NCI-H82 (cell line): ENCODE results near the gene TMEM147.

ENCODE experiments used
- DNase-seq: peaks from one replicate; lab custom pipeline; 2025; lab: John Stamatoyannopoulos, UW

TMEM147 gene

DNA sequence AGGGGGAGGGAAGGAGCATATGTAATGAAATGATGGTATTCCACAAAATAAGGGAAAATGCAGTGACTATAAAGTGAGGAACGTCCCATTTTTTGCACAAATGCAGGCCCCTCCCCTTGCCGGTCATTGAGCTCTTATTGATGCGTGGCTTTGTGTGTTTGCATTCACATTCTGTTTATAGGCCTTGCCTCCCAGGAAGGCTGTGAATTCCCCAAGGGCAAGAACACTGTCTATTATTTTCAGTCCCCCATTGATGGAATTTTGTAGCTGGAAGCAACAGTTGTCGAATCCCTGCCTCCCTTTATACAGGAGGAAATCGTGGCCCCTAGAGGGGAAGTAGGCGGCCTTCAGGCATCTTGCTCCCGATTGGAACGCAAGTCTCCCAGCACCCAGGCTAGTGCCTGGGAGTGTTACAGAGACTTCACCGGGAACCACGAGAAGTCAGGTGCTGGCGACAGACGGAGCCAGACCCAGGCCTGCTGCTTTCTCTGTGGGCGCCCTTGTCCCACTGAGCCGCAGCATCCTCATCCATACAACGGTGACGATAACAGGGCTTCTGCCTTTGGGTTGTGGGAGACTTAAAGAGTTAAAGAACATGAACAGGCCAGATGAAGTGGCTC is 24.2 kb upstream of the TMEM147 start:
- DNase-seq, result no peak

DNA sequence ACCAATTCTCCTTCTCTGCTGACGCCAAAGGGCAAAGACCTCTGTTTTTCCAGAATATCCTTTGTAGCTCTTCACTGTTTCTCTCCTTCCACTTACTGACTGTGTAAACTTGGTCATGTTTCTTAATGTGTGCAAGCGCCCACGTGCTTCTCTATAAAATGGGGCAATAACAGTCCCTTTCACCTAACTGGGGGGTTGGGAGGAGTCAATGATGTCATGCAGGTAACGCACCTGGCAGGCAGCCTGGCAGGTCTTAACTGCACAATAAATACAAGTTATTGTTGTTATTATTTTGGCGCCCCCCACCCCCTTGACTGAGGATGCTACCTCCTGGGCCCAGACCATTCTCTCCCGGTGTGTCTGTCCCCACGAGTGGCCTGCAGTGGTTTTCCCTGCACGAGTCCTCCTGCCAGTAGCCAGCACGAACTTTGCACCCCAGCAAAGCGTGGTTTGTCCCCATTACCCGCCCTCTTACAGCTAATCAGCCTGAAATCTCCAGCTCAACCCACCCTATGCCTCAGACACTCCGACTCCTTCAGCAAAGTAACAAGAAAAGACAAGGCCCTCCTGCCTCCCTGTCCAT is 22.6 kb upstream of the TMEM147 start:
- DNase-seq, result no peak

DNA sequence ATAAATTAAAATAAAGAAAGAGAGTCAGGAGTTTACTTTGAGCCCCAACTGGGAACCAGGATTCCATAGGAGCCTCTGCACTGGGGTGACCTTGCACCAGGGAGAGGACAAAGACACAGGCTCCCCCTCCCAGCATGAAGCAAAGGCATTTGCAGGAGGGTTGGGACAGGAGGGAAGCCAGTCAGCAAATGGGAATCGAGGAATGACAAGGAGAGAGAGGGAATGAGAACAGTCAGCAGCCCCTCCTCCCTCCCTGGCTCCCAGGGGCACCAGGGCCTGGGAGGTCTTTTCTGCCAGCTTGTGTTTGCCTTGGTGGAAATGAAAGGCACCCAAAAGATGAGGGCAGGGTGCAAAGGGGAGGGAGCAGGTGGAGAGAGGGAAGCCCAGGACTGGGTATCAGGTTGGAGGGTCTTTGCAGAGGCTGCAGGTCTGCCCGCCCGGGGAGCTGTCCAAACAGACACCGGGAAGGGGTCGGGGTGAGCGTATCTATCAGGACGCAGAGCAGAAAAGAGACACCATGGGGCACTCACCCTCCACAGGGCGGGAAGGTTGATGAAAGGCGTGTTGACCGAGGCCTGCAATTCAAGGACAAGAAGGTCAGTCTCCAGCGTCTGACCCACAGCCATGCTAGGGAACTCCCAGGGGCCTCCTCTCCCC is 21.1 kb upstream of the TMEM147 start:
- no peak for DNase-seq

DNA sequence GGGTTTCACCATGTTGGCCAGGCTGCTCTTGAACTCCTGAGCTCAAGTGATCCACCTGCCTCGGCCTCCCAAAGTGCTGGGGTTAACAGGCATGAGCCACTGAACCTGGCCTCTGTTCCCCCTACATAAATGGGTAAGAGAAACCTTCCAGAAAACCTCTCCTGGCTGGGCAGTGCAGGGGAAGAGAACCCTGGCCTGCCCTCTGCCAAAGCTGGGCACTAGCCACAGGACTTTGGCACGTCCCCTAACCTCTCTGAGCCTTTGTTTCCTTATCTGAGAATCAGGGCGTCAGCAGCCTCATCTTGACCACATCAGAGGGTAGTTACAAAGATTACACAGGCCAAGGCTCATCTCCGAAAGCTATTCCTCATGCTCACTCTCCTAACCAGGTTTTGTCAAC is 19.6 kb upstream of the TMEM147 start:
- DNase-seq, result no peak

DNA sequence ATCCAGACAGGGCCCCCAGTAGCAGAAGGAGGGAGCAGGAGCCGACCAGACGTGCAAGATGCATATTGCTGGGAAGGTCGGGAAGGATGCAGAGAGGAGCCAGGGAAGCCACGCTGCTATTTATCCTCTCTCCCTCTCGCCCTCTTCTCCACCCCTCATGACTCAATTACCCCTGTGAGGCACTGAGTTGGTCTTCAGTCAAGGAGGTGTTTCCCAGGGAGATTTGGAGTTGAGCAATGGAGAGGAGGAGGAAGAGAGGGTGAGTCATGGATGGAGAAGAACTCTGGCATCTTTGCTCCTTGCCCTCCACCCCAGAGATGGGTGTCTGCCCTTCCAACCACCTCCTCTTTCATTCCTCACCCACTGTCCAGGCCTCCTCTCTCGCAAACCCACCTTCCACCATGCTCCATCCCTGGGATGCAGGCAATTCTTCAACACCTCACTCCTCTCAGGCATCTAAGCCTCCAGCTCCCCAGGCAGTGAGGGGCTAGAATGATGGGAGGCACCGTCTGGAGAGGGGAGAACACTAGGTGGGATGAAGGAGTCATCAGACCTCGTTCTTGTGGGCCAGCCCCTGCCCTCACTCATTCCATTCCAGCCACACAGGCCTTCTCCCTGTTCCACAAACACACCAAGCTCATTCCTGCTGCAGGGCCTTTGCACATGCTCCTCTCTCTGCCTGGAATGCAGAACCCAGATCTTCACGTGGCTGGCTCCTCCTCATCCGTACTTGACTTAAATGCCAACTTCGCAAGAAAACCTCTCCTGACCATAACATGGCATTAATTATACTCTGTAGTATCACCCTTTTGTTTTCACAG is 17.0 kb upstream of the TMEM147 start, which contains the start of gene SBSN:
Gene SBSN (minus strand): TSS at position 94 of the 821 bp plus-strand sequence. CDS start 30 bp downstream, at position 64.
- DNase-seq, result no peak

DNA sequence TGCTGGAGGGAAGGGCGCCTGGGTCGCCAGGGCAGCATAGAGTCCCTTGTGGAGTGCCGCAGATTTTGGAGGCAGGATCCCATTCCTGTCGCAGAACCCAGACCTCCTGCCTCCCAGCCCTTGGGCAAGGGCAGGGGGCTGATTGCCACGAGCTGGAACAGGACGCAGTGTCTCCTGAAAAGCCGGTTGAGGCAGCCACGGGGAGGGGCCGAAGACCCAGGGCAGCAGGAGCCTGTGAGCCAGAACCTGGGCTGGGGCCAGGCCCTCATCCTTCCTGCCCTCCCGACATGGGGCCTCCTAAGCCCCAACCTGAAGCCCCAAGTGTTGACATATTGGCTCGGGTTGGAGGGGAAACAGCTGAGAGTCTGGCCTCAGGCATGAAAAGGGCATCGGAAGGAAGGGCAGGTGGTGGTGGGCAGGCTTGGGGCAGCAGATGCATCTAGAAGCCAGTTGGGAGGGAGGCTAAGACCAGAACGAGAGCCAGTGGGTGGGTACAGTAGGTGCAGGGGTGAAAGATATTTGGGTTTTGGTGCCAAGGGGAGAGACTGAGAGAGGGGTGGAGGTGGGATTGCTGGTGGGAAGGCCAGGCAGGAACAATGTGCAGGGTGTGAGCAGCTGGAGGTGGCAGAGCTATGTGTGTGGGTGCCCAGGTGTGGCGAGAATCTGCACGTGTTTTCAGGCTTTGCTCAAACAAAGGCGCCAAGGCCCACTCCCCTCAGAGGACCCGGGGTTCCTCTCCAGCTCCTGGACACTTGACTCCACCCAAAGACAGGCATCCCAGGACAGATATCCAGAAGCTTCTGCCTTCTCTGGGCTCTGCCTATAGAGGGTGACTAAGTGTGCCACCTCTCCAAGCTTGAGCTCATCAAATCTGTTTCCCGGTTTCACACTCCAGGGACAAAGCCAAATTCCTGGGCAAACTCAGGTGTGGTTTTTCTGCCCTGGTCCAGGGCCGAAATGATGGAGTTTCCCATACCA is 15.9 kb upstream of the TMEM147 start:
- no peak for DNase-seq

DNA sequence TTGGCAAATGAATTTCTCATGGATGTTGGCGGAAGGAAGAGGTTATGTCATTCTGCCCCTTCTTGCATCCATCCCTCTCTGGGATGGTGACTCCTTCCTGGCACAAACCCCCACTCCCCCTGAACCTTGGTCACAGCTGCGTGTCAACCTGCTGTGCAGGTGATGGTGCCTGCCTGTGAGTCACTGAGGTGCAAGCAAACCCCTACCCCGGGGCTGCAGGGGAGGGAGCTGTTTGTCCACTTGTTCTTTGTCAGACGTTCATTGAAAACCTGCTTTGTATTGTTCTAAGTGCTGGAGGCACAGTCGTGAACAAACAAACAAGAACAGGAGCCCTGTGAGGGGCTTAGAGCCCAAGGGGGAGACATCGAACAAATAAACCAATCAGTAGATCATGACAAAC is 14.1 kb upstream of the TMEM147 start:
- no peak for DNase-seq

DNA sequence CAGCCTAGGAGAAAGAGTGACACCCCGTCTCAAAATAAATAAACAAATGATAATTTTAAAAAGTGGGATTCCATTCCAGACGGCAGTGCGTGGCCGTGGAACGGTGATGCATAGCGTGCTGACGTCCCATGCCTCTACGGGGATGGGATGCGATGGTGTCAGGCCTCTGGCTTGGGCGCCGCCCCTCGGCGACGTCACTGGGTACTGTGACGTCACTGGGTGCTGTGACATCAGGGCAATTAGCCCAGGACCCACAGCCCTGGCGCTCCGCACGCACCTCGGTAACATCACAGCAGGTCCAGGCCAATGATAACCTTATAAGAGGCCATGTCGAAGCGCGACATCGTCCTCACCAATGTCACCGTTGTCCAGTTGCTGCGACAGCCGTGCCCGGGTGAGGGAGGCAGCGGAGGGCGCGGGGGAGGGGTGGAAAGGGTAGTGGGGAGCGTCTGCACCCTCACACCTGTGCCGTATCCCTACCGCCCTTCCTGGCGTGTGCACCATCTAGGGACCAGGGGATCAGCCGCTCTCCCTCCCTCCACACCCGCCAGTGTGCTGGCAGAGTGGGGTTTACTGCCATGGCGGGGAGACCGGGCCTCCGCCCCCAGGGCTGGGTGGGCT is 12.1 kb upstream of the TMEM147 start, which contains the start of gene GAPDHS:
Gene GAPDHS (plus strand): TSS at position 256 of the 621 bp plus-strand sequence. CDS start 72 bp downstream, at position 328.
- DNase-seq, result no peak

DNA sequence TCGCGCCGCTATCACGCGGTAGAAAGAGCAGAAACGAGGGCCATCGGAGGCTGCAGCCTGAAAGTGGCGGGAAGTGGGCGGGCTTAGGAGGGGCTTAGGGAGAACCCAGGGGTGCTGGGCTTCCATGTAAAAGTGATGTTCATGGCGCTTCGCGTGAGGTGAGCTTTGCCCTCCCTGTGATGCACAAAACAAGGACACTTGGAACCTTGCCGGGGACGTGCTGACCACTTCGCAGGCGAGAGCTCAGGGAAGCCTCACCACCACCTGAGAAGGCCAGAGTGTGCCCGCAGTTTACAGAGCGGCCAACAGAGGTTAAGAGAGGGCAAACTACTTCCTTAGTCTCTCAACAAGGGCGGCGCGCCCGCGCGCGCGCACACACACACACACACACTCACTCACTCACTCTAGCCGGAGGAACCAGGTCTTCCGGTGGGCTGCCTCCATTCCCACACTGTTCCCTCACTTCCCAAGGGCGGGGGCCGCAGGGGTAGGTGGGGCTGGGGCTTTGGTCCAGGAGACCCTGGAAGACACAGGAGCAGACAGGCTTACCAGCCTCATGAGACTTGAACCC is 11.5 kb upstream of the TMEM147 start:
- no peak for DNase-seq

DNA sequence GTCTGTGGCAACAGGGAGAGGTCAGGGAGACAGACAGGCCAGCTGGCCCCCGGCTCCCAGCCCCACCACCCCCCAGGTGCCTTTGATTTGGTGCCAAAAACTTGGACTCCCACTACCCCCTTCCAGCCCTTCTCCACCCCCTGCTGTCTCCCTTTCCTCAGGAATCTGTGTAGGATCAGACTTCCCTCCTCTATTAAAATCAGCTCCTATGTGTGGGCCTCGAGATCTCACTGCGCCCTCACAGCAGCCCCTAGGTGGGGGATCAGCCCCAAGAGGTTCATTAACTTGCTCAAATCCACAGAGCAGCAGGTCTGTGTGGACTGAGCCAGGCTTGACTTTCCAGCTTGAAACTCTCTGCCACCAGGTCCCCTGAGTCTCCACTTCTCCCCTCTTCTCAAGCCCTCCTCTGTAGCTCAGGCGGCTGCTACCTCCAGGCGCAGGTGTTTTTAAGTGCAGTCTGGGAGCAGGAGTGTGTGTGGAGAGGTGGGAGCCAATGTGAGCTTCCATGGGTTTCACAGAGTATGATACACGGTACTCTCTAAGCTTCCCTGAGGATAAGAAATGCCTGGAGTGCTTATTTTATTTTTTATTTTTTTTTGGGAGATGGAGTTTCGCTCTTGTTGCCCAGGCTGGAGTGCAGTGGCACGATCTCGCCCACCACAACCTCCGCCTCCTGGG is 10.5 kb upstream of the TMEM147 start:
- DNase-seq, result no peak

DNA sequence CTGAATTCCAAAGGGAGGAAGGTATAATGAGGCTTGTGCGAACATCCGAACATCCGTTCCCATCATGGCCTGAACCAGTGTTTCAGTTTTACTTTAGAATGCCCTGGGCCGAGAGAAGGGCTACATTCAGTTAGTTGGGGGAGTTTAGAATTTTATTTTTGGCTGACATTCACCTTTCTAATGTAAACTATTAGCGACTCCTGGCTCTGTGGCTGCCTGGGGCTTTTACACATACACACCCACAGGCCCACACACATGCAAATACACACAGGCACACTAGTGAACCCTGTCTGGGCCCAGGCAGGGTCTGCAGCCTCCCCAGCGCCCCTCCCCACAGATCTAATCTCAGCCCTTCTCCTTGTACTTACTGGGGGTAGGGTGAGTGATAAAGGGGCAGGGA is 6.1 kb upstream of the TMEM147 start:
- no peak for DNase-seq

DNA sequence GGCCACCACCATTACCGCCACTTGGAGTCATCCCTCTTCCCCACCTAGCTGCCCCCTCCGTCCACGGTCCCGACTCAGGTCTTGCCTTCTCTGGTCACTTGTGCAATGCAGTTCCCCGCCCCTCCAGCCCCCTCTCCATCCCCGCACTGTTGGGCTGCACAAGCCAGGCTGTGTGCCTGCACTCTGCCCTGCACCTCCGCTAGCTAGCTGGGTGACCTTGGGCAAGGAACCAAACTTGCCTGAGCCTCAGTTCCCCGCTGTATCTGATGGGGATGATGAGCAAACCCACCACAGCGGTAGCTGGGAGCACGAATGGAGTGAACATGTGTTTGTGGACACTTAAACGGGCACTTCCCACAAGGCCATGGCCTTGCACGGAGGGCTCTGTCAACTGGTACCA is 5.6 kb upstream of the TMEM147 start:
- DNase-seq, result no peak

DNA sequence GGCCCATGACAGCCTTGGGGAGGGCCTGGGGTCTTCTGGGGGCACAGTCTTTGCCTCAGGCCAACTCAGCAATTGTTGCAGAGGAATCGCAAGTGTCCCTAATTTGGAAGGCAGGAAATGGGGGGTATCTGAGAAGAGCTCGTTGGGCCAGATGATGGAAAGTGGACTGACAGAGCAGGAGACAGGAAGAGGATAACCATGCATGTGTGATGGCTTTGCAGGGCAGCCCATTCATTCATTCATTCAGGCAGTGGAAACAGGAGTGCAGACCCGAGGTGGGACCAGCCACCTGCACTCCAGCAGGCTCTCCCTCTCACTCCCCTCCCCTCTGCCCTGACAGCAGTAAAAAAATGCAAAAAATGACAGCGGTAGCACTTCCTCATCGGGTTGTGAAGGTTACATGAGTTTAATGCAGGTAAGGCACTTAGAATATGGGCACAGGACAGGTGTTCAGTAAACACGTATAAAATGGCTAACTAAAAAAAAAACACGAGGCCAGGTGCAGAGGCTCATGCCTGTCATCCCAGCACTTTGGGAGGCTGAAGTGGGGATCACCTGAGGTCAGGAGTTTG is 5.0 kb upstream of the TMEM147 start:
- DNase-seq, result no peak

DNA sequence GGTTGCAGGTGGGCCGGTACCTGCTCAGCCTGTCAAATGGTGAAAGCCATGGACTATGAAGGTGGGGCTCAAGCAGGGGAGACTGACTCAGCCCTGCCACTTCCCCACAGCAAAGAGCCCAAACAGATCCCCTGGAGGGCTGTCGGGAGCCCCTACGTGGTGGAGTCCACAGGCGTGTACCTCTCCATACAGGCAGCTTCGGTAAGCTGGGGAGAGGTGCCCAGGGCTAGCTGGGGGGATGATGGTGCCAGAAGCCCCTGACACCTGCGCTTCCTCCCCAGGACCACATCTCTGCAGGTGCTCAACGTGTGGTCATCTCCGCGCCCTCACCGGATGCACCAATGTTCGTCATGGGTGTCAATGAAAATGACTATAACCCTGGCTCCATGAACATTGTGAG is 3.2 kb upstream of the TMEM147 start:
- DNase-seq, result no peak

DNA sequence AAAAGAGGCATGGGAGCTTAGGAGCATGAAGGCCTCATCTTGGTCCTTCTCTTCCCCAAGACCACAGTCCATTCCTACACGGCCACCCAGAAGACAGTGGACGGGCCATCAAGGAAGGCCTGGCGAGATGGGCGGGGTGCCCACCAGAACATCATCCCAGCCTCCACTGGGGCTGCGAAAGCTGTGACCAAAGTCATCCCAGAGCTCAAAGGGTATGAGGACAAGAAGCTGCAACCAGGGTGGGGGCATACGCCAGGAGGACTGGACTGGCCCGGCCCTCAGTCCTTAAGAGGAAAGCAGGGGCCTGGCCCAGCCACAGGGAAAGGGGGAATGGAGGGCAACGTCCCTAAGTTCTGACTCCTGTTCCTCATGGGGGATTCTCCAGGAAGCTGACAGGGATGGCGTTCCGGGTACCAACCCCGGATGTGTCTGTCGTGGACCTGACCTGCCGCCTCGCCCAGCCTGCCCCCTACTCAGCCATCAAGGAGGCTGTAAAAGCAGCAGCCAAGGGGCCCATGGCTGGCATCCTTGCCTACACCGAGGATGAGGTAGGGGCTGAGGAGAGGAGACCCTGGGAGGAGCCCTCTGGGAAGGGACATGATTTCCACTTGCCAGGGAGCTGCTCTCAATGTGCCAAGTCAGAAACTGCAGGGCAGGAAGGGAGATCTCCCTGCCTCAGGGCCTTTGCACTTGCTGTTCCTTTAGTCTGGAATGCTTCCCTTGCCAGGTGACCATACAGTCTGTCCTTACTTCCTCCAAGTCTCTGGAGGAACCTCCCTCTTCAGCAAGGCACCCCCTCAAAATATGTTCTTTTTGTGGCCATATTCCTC is 1.9 kb upstream of the TMEM147 start:
- DNase-seq, result no peak

DNA sequence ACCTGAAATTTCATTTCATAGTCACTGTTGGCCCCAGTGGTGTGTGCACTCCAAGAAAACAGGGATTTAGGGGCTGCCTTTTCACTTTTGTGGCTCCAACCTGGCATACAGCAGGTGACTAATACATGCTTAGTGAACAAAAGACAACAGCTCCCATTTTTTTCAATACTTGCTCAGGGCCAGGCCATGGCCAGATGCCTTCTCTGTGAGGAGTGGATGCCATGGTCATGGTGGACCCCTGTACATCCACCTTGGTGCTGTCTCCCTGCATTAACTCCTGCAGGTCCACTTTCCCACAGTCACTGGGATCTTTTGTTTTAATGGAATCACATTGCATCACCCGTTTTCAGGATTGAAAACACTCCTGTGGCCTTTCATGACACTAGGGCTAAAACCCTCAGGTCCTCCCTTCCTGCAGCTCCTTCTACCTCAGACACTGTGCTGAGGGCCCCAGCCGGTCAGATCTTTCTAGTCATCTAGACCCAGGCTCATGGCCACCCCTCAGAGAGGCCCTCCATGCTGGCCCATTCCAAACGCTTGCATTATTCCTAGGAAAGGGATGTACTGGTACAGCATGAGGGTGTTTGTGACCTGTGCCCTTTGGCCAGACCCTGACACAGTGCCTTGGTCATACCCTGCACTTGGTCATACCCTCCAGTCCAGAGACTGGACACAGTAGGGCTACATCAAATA is 1.2 kb upstream of the TMEM147 start:
- DNase-seq, result no peak

DNA sequence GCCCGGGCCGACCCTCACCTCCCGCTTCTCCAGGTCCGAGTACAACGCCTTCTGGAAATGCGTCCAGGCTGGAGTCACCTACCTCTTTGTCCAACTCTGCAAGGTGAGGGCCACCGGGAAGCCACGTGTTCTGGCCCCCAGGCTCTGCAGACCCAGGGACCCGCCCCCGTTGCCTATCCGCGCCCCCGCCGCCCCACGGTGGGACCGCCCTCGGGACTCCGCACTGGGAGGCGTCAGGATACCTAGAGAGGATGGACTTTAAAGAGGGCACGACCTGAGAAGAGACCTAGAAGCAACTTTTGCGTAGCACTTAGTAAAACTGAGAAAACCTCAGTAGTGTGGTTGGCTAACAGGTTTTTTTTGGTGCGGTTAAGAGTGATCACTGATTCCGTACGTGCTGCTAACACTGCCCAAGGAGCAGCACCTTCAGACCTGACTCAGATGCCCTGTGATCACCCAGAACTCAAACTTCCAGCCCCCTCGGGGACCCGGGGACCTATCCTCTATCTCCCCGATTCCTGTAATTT is 492 bp downstream of the TMEM147 start:
- DNase-seq, result peak; percentile 56

DNA sequence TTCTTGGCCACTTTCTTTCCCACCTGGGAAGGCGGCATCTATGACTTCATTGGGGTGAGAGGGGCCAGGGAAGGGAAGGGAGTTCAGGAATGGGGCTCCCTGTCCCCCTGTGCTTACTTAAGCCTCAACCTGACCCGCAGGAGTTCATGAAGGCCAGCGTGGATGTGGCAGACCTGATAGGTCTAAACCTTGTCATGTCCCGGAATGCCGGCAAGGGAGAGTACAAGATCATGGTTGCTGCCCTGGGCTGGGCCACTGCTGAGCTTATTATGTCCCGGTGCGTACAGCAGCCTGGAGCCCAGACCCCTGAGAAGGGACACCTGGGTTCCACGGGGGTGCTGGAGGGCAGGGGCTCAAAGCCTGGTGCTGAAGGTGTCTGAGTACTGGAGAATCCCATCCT is 1.1 kb downstream of the TMEM147 start:
- no peak for DNase-seq
